OCI-LY1 (cell line): ENCODE measurements around the gene CAMK4.

ENCODE experiments used
- EZH2 ChIP-seq: fragments of 200-600 bp; sonication (generic), shearing (Covaris generic); IDR thresholded peaks from 2 replicates; pipeline ENCODE4 v1.8.0; 2017; ENCODE audit warnings: borderline replicate concordance, mixed run types, mild to moderate bottlenecking, antibody characterized with exemption, low read length, moderate library complexity, mixed read lengths
- TF ChIP-seq, protein P1 (sequence below): fragments of 200-600 bp; sonication (generic), shearing (Covaris generic); IDR thresholded peaks from 2 replicates; pipeline ENCODE4 v1.5.1; 2017; ENCODE audit warnings: mild to moderate bottlenecking, antibody characterized with exemption, low read length, moderate library complexity, mixed read lengths

DNA sequence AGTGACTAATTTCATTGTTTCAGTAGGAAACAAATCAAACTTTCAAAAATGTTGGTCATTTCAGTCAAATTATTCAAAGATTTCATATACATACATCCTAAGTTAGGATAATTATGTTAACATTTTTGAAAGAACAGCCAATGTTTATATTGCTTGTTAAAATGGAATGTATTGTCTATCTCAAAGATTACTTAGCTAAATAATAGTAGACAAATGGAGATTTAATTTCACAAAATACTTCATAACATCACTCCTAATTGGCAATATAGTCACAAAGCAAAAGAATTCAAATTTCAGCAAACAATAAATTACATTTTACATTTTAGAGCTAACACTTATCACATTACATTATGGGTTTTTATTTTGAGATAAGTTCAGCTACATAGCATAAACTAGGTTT lies 262.7 kb downstream of the CAMK4 start:
- TF ChIP-seq, protein P1, sequence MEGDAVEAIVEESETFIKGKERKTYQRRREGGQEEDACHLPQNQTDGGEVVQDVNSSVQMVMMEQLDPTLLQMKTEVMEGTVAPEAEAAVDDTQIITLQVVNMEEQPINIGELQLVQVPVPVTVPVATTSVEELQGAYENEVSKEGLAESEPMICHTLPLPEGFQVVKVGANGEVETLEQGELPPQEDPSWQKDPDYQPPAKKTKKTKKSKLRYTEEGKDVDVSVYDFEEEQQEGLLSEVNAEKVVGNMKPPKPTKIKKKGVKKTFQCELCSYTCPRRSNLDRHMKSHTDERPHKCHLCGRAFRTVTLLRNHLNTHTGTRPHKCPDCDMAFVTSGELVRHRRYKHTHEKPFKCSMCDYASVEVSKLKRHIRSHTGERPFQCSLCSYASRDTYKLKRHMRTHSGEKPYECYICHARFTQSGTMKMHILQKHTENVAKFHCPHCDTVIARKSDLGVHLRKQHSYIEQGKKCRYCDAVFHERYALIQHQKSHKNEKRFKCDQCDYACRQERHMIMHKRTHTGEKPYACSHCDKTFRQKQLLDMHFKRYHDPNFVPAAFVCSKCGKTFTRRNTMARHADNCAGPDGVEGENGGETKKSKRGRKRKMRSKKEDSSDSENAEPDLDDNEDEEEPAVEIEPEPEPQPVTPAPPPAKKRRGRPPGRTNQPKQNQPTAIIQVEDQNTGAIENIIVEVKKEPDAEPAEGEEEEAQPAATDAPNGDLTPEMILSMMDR: no peak
- TF ChIP-seq EZH2: no peak
